ENCODE results near the gene SORBS1. TPM values are rescaled to one million over a fixed set of nuclear protein-coding genes. Genes with fewer than 3 reads are reported as not detected.

Gene SORBS1
- total and polyA plus RNA-seq, 4 donors, result 33.2 to 71.3 (median 44.1) TPM

DNA sequence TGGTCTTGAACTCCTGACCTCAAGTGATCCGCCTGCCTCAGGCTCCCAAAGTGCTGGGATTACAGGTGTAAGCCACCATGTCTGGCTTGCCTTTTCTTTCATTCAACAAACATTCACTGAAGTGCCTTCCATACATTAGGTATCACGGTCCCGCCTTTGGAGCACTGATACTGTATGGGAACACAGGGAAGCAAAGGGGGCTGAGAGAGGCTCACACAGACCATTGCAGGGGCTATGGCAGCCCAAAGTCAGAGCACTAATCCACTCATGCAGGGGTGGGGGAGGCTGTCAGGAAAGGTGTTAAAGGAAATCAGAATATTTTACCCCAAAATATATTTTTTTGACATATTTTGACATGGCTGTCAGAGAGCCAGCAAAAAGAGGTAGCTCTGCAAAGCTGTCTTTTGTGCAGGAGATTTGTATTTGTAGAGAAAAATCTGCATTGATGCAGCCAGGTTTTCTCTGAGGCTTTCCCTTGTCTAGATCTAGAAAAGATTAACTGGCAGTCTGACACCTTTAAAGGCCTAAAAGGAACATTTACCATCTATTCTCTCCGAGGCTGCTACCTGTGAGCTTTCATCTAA is 228.4 kb downstream of the SORBS1 start (continued):
- TF ChIP-seq, protein P1, sequence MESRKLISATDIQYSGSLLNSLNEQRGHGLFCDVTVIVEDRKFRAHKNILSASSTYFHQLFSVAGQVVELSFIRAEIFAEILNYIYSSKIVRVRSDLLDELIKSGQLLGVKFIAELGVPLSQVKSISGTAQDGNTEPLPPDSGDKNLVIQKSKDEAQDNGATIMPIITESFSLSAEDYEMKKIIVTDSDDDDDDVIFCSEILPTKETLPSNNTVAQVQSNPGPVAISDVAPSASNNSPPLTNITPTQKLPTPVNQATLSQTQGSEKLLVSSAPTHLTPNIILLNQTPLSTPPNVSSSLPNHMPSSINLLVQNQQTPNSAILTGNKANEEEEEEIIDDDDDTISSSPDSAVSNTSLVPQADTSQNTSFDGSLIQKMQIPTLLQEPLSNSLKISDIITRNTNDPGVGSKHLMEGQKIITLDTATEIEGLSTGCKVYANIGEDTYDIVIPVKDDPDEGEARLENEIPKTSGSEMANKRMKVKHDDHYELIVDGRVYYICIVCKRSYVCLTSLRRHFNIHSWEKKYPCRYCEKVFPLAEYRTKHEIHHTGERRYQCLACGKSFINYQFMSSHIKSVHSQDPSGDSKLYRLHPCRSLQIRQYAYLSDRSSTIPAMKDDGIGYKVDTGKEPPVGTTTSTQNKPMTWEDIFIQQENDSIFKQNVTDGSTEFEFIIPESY (IDR thresholded peaks at IDR 0.05), result no peak
- TF ChIP-seq JUND (IDR thresholded peaks at IDR 0.05) (no peak), HNF4G (IDR thresholded peaks at IDR 0.05) (no peak), HNF4A (conservative IDR thresholded peaks at IDR 0.05) (no peak), NR2F2 (IDR thresholded peaks at IDR 0.05) (no peak), FOXA2 (IDR thresholded peaks at IDR 0.05) (no peak), RAD21 (IDR thresholded peaks at IDR 0.05) (no peak)
- TF ChIP-seq, protein P2, sequence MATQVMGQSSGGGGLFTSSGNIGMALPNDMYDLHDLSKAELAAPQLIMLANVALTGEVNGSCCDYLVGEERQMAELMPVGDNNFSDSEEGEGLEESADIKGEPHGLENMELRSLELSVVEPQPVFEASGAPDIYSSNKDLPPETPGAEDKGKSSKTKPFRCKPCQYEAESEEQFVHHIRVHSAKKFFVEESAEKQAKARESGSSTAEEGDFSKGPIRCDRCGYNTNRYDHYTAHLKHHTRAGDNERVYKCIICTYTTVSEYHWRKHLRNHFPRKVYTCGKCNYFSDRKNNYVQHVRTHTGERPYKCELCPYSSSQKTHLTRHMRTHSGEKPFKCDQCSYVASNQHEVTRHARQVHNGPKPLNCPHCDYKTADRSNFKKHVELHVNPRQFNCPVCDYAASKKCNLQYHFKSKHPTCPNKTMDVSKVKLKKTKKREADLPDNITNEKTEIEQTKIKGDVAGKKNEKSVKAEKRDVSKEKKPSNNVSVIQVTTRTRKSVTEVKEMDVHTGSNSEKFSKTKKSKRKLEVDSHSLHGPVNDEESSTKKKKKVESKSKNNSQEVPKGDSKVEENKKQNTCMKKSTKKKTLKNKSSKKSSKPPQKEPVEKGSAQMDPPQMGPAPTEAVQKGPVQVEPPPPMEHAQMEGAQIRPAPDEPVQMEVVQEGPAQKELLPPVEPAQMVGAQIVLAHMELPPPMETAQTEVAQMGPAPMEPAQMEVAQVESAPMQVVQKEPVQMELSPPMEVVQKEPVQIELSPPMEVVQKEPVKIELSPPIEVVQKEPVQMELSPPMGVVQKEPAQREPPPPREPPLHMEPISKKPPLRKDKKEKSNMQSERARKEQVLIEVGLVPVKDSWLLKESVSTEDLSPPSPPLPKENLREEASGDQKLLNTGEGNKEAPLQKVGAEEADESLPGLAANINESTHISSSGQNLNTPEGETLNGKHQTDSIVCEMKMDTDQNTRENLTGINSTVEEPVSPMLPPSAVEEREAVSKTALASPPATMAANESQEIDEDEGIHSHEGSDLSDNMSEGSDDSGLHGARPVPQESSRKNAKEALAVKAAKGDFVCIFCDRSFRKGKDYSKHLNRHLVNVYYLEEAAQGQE (IDR thresholded peaks at IDR 0.05), result no peak

DNA sequence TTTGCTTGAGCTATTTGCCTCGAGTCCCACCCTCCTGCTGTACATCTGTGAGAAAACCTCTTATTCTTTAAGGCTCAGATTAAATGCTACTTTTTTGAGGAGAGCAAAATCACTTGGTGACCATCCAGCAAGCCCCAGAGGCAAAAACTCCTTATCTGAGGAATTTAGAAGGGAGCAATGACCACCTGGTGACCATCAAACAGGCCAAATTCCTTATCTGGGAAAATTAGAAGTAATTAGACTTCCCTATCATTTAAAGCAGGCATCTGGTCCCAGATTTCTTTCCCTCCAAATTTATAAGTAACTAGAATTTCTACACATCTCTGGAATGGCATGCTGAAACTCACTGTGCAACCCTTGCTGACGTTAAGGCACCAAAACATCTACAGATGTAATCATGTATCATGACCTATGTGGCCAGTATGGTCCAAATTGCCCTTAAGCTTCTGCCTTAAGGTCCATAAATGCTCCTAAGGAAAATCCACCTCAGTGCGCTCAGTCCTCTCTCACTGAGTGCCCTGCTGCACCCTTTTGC is 229.5 kb downstream of the SORBS1 start:
- no peak overlapping the region for H3K27ac ChIP-seq (ENCODE audit: low read depth in 1 of 2, low read length in 2 of 2)
- 86% methylated on average over 3 of the region's 3 CpGs for WGBS
- no peak for TF ChIP-seq HNF4A (conservative IDR thresholded peaks at IDR 0.05)
- TF ChIP-seq RXRA (IDR thresholded peaks at IDR 0.05), result peak; percentile 33 to 53
- H3K9ac ChIP-seq (ENCODE audit: low read depth in 1 of 2, low read length in 2 of 2), result no peak overlapping the region
- no peak for DNase-seq (ENCODE audit: low spot score)
- H3K36me3 ChIP-seq (ENCODE audit: control insufficient read depth in 4 of 4, insufficient read depth in 3 of 4, low read depth in 1 of 4, low read length in 3 of 4), result peaks cover 1 to 8% (median 5%) of the 10 kb centered on the region in 4 donors
- H3K27me3 ChIP-seq (ENCODE audit: control insufficient read depth in 4 of 4, insufficient read depth in 4 of 4, low read length in 3 of 4), result no peaks in the 10 kb centered on the region
- no peak overlapping the region for H3K4me3 ChIP-seq (ENCODE audit: low read depth in 1 of 3, low read length in 3 of 3)
- H3K9me3 ChIP-seq (ENCODE audit: control insufficient read depth in 4 of 4, low read length in 3 of 4), result no peaks in the 10 kb centered on the region
- peaks cover 0 to 18% (median 10%) of the 10 kb centered on the region in 4 donors for H3K4me1 ChIP-seq (ENCODE audit: control insufficient read depth in 4 of 4, insufficient read depth in 4 of 4, low read length in 3 of 4)

DNA sequence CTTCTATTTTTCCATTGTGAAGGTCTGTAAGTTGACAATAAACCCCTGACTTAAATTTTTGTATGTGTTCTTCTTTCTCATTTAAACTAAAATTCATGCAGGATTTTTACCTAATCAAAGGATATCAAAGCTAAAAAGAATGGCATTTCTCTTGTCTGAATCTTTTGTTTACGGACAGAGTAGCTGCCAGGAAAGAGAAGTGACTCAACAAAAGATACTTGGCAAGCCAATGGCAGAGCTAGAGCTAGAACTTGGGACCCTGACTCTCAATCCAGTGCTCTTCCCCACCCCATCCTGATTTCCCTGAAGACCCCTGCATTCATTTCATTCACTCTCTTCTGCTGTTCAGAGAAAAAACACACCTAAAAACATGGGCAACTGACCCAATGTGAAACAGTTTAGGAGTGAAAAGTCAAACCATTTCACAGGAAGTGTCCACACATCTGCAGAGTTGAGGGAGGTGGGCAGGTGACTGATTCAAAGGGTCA is 230.2 kb downstream of the SORBS1 start:
- Histone ChIP-seq H3K27me3 (ENCODE audit: control insufficient read depth in 4 of 4, insufficient read depth in 4 of 4, low read length in 3 of 4) (no peaks in the 10 kb centered on the region), H3K9me3 (ENCODE audit: control insufficient read depth in 4 of 4, low read length in 3 of 4) (no peaks in the 10 kb centered on the region), H3K36me3 (ENCODE audit: control insufficient read depth in 4 of 4, insufficient read depth in 3 of 4, low read depth in 1 of 4, low read length in 3 of 4) (peaks cover 1 to 8% (median 2%) of the 10 kb centered on the region in 4 donors), H3K9ac (ENCODE audit: low read depth in 1 of 2, low read length in 2 of 2) (no peak overlapping the region), H3K4me3 (ENCODE audit: low read depth in 1 of 3, low read length in 3 of 3) (no peak overlapping the region), H3K4me1 (ENCODE audit: control insufficient read depth in 4 of 4, insufficient read depth in 4 of 4, low read length in 3 of 4) (peaks cover 0 to 18% (median 10%) of the 10 kb centered on the region in 4 donors), H3K27ac (ENCODE audit: low read depth in 1 of 2, low read length in 2 of 2) (peak overlapping the region in 1 of 2 donors; percentile 10)
- DNase-seq (ENCODE audit: low spot score), result no peak
- 66% methylated on average over 1 of the region's 1 CpG for WGBS
- no peak for TF ChIP-seq RXRA (IDR thresholded peaks at IDR 0.05)
- no peak for TF ChIP-seq YY1 (IDR thresholded peaks at IDR 0.05)
- no peak for TF ChIP-seq FOXA1 (IDR thresholded peaks at IDR 0.05)
- no peak for TF ChIP-seq SP1 (IDR thresholded peaks at IDR 0.05)
- TF ChIP-seq, protein P1 (IDR thresholded peaks at IDR 0.05), result no peak
- TF ChIP-seq TAF1 (conservative IDR thresholded peaks at IDR 0.05), result no peak
- no peak for TF ChIP-seq EGR1 (IDR thresholded peaks at IDR 0.05; ENCODE audit: low read depth in 2 of 2)
- TF ChIP-seq NR2F2 (IDR thresholded peaks at IDR 0.05), result no peak
- TF ChIP-seq HNF4G (IDR thresholded peaks at IDR 0.05), result no peak
- TF ChIP-seq, protein P3, sequence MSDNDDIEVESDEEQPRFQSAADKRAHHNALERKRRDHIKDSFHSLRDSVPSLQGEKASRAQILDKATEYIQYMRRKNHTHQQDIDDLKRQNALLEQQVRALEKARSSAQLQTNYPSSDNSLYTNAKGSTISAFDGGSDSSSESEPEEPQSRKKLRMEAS (IDR thresholded peaks at IDR 0.05), result no peak
- TF ChIP-seq HNF4A (conservative IDR thresholded peaks at IDR 0.05), result no peak
- TF ChIP-seq GABPA (IDR thresholded peaks at IDR 0.05 in 1 of 2, conservative IDR thresholded peaks at IDR 0.05 in 1 of 2), result no peak
- TF ChIP-seq, protein P4, sequence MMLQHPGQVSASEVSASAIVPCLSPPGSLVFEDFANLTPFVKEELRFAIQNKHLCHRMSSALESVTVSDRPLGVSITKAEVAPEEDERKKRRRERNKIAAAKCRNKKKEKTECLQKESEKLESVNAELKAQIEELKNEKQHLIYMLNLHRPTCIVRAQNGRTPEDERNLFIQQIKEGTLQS (IDR thresholded peaks at IDR 0.05), result no peak
- TF ChIP-seq, protein P5, sequence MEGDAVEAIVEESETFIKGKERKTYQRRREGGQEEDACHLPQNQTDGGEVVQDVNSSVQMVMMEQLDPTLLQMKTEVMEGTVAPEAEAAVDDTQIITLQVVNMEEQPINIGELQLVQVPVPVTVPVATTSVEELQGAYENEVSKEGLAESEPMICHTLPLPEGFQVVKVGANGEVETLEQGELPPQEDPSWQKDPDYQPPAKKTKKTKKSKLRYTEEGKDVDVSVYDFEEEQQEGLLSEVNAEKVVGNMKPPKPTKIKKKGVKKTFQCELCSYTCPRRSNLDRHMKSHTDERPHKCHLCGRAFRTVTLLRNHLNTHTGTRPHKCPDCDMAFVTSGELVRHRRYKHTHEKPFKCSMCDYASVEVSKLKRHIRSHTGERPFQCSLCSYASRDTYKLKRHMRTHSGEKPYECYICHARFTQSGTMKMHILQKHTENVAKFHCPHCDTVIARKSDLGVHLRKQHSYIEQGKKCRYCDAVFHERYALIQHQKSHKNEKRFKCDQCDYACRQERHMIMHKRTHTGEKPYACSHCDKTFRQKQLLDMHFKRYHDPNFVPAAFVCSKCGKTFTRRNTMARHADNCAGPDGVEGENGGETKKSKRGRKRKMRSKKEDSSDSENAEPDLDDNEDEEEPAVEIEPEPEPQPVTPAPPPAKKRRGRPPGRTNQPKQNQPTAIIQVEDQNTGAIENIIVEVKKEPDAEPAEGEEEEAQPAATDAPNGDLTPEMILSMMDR (IDR thresholded peaks at IDR 0.05; ENCODE audit: low read depth, low read length, missing input control), result no peak
- TF ChIP-seq RAD21 (IDR thresholded peaks at IDR 0.05), result no peak
- no peak for TF ChIP-seq FOXA2 (IDR thresholded peaks at IDR 0.05)
- no peak for TF ChIP-seq JUND (IDR thresholded peaks at IDR 0.05)

Measured in liver (tissue), 9 donors.